Liver (tissue), 9 donors: ENCODE measurements around the gene CHMP1B. TPM values are rescaled to one million over a fixed set of nuclear protein-coding genes. Genes with fewer than 3 reads are reported as not detected.

Source experiments
- DNase-seq: peaks from one replicate; pipeline ENCODE4 v3.0.0-alpha.2; 2017; ENCODE audit warnings: low spot score
- H3K27ac ChIP-seq, 2 donors: one replicate each; pipeline ENCODE4 v1.7.0; 2013; ENCODE audit warnings: inconsistent platforms in 2 of 2, low read length in 2 of 2, control low read depth in 1 of 2, low read depth in 1 of 2, mild to moderate bottlenecking in 1 of 2
- H3K27me3 ChIP-seq, 4 donors: one replicate each; pipeline versions ENCODE4 v1.6.1 to v1.7.0; 2013; ENCODE audit warnings: low read length in 3 of 4, inconsistent platforms in 1 of 4, mild to moderate bottlenecking in 1 of 4, moderate library complexity in 1 of 4; ENCODE audit not compliant: control insufficient read depth in 4 of 4, insufficient read depth in 4 of 4
- H3K36me3 ChIP-seq, 4 donors: one replicate each; pipeline versions ENCODE4 v1.6.1 to v1.7.0; 2013; ENCODE audit warnings: low read length in 3 of 4, mild to moderate bottlenecking in 3 of 4, low read depth in 1 of 4, moderate library complexity in 1 of 4; ENCODE audit not compliant: control insufficient read depth in 4 of 4, insufficient read depth in 3 of 4
- H3K4me1 ChIP-seq, 4 donors: one replicate each; pipeline versions ENCODE4 v1.6.1 to v1.7.0; 2013; ENCODE audit warnings: low read length in 3 of 4, mild to moderate bottlenecking in 3 of 4, moderate library complexity in 1 of 4; ENCODE audit not compliant: control insufficient read depth in 4 of 4, insufficient read depth in 4 of 4
- H3K4me3 ChIP-seq, 3 donors: one replicate each; pipeline versions ENCODE4 v1.6.1 to v1.7.0; 2013; ENCODE audit warnings: low read length in 3 of 3, control low read depth in 1 of 3, low read depth in 1 of 3, mild to moderate bottlenecking in 1 of 3
- H3K9ac ChIP-seq, 2 donors: one replicate each; pipeline ENCODE4 v1.7.0; 2013; ENCODE audit warnings: low read length in 2 of 2, mild to moderate bottlenecking in 2 of 2, moderate library complexity in 2 of 2, control low read depth in 1 of 2, low read depth in 1 of 2
- H3K9me3 ChIP-seq, 4 donors: one replicate each; pipeline versions ENCODE4 v1.6.1 to v1.7.0; 2013; ENCODE audit warnings: low read length in 3 of 4; ENCODE audit not compliant: control insufficient read depth in 4 of 4
- EGR1 ChIP-seq, 2 donors: IDR thresholded peaks; 2 replicates each; pipeline ENCODE4 v1.6.1; 2016 to 2018; ENCODE audit warnings: antibody characterized with exemption in 2 of 2, low read depth in 2 of 2
- FOXA1 ChIP-seq: IDR thresholded peaks from 2 replicates; pipeline ENCODE4 v1.6.1; 2016; ENCODE audit warnings: antibody characterized with exemption
- FOXA2 ChIP-seq: IDR thresholded peaks from 2 replicates; pipeline ENCODE4 v1.6.1; 2016; ENCODE audit warnings: antibody characterized with exemption
- HNF4A ChIP-seq, 2 donors: conservative IDR thresholded peaks; 2 replicates each; pipeline ENCODE4 v1.6.1; 2016; ENCODE audit warnings: antibody characterized with exemption in 2 of 2, mild to moderate bottlenecking in 2 of 2
- HNF4G ChIP-seq: IDR thresholded peaks from 2 replicates; pipeline ENCODE4 v1.6.1; 2016; ENCODE audit warnings: antibody characterized with exemption
- JUND ChIP-seq, 2 donors: IDR thresholded peaks; 2 replicates each; pipeline ENCODE4 v1.6.1; 2016; ENCODE audit warnings: antibody characterized with exemption in 2 of 2
- NR2F2 ChIP-seq: IDR thresholded peaks from 2 replicates; pipeline ENCODE4 v1.6.1; 2016; ENCODE audit warnings: antibody characterized with exemption
- RXRA ChIP-seq, 2 donors: IDR thresholded peaks; 2 replicates each; pipeline ENCODE4 v1.6.1; 2017 to 2018; ENCODE audit warnings: antibody characterized with exemption in 2 of 2, mild to moderate bottlenecking in 1 of 2
- SP1 ChIP-seq: IDR thresholded peaks from 2 replicates; pipeline ENCODE4 v1.6.1; 2018; ENCODE audit warnings: antibody characterized with exemption, mild to moderate bottlenecking
- TAF1 ChIP-seq: conservative IDR thresholded peaks from 2 replicates; pipeline ENCODE4 v1.6.1; 2016; ENCODE audit warnings: antibody characterized with exemption, mild to moderate bottlenecking
- YY1 ChIP-seq: IDR thresholded peaks from 2 replicates; pipeline ENCODE4 v1.6.1; 2016; ENCODE audit warnings: antibody characterized with exemption, mild to moderate bottlenecking
- WGBS: extraction: QIAGEN DNeasy Blood & Tissue Kit; methylation state at CpG from one replicate; pipeline ENCODE4 v1.1.7; 2013; 5-methylcytosine and 5-hydroxymethylcytosine counted together
- polyA plus RNA-seq, 2 donors: library from polyadenylated mRNA; stranded (reverse) in 1 of 2; unstranded in 1 of 2; fragments of 200-250 nt in 1 of 2; fragments of >200 nt in 1 of 2; fragmentation: Nextera tagmentation in 1 of 2; extraction: Ambion mirVana in 1 of 2; gene quantifications; one replicate each; pipeline versions ENCODE4 v1.2.1 to v1.2.3, GENCODE V29; 2013 to 2015
- total RNA-seq, 2 donors: library from RNA; depleted of rRNA; stranded (reverse); fragments of >200 nt; gene quantifications; one replicate each; pipeline ENCODE4 v1.2.3, GENCODE V29; 2014
- TF ChIP-seq, protein P1 (sequence below): fragments of 150-350 bp; IDR thresholded peaks from 2 replicates; pipeline ENCODE4 v1.5.1; 2017; ENCODE audit warnings: improper control_type of control experiment, low read depth, low read length; ENCODE audit not compliant: missing input control
- TF ChIP-seq, protein P2 (sequence below): IDR thresholded peaks from 2 replicates; pipeline ENCODE4 v1.6.1; 2016; ENCODE audit warnings: antibody characterized with exemption
- TF ChIP-seq, protein P3 (sequence below): IDR thresholded peaks from 2 replicates; pipeline ENCODE4 v1.6.1; 2016; ENCODE audit warnings: antibody characterized with exemption, mild to moderate bottlenecking
- TF ChIP-seq, protein P4 (sequence below): IDR thresholded peaks from 2 replicates; pipeline ENCODE4 v1.6.1; 2016; ENCODE audit warnings: antibody characterized with exemption
- TF ChIP-seq, protein P5 (sequence below): IDR thresholded peaks from 2 replicates; pipeline ENCODE4 v1.6.1; 2016; ENCODE audit warnings: antibody characterized with exemption
- donor health status: healthy.
- donor health status: healthy.
- donor health status: healthy.
- donor health status: healthy.
- donor health status: healthy.

CHMP1B gene
- total and polyA plus RNA-seq, 4 donors: 13.6 to 23.6 (median 19.1) TPM

DNA sequence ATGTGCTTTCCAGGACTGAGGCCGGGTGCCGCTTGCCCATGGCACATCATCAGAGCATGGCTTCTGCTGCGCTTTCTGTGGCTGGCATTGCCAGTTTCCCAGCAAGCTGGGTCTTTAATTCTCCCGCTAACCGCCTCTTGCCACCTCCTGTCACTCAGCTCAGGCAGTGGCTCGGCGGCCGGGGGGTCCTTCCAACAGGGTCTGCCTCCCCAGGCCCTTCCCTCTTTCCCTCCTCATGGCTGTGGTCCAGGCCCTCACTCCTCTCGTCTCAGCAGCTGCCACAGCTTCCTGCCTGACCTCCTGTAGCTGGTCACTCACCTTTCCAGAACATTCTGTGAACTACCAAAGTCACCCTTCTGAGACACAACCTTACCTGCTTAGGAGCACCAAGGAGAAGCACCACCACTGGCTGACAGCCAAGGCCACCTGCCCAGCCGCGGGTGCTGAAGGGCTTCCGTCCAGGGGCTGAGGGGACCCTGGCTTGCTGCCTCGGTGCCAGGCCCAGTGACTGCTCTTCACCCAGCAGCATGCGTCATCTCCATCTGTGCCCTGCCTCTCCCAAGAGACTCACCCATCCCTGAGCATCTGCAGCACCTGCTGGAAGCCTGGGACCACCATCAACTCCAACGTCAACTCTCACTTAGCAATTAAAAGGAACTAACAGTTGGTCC is 22.6 kb downstream of the CHMP1B start:
- no peaks in the 10 kb centered on the region for H3K36me3 ChIP-seq
- H3K9ac ChIP-seq: no peak overlapping the region
- no peak for DNase-seq
- no peak overlapping the region for H3K27ac ChIP-seq
- H3K4me3 ChIP-seq: no peak overlapping the region
- no peaks in the 10 kb centered on the region for H3K9me3 ChIP-seq
- TF ChIP-seq, protein P1, sequence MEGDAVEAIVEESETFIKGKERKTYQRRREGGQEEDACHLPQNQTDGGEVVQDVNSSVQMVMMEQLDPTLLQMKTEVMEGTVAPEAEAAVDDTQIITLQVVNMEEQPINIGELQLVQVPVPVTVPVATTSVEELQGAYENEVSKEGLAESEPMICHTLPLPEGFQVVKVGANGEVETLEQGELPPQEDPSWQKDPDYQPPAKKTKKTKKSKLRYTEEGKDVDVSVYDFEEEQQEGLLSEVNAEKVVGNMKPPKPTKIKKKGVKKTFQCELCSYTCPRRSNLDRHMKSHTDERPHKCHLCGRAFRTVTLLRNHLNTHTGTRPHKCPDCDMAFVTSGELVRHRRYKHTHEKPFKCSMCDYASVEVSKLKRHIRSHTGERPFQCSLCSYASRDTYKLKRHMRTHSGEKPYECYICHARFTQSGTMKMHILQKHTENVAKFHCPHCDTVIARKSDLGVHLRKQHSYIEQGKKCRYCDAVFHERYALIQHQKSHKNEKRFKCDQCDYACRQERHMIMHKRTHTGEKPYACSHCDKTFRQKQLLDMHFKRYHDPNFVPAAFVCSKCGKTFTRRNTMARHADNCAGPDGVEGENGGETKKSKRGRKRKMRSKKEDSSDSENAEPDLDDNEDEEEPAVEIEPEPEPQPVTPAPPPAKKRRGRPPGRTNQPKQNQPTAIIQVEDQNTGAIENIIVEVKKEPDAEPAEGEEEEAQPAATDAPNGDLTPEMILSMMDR: no peak
- TF ChIP-seq, protein P2, sequence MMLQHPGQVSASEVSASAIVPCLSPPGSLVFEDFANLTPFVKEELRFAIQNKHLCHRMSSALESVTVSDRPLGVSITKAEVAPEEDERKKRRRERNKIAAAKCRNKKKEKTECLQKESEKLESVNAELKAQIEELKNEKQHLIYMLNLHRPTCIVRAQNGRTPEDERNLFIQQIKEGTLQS: no peak
- no peak for TF ChIP-seq EGR1 (IDR thresholded peaks at IDR 0.05; ENCODE audit: low read depth in 2 of 2)
- no peak for TF ChIP-seq FOXA2
- no peak for TF ChIP-seq TAF1
- no peak for TF ChIP-seq HNF4G
- TF ChIP-seq, protein P3, sequence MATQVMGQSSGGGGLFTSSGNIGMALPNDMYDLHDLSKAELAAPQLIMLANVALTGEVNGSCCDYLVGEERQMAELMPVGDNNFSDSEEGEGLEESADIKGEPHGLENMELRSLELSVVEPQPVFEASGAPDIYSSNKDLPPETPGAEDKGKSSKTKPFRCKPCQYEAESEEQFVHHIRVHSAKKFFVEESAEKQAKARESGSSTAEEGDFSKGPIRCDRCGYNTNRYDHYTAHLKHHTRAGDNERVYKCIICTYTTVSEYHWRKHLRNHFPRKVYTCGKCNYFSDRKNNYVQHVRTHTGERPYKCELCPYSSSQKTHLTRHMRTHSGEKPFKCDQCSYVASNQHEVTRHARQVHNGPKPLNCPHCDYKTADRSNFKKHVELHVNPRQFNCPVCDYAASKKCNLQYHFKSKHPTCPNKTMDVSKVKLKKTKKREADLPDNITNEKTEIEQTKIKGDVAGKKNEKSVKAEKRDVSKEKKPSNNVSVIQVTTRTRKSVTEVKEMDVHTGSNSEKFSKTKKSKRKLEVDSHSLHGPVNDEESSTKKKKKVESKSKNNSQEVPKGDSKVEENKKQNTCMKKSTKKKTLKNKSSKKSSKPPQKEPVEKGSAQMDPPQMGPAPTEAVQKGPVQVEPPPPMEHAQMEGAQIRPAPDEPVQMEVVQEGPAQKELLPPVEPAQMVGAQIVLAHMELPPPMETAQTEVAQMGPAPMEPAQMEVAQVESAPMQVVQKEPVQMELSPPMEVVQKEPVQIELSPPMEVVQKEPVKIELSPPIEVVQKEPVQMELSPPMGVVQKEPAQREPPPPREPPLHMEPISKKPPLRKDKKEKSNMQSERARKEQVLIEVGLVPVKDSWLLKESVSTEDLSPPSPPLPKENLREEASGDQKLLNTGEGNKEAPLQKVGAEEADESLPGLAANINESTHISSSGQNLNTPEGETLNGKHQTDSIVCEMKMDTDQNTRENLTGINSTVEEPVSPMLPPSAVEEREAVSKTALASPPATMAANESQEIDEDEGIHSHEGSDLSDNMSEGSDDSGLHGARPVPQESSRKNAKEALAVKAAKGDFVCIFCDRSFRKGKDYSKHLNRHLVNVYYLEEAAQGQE: no peak
- TF ChIP-seq FOXA1: no peak
- TF ChIP-seq SP1: no peak
- TF ChIP-seq JUND (IDR thresholded peaks at IDR 0.05): no peak
- TF ChIP-seq, protein P4, sequence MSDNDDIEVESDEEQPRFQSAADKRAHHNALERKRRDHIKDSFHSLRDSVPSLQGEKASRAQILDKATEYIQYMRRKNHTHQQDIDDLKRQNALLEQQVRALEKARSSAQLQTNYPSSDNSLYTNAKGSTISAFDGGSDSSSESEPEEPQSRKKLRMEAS: no peak
- 87% methylated on average over 15 of the region's 15 CpGs for WGBS
- no peaks in the 10 kb centered on the region for H3K27me3 ChIP-seq
- peaks cover 0 to 5% (median 0%) of the 10 kb centered on the region in 4 donors for H3K4me1 ChIP-seq

DNA sequence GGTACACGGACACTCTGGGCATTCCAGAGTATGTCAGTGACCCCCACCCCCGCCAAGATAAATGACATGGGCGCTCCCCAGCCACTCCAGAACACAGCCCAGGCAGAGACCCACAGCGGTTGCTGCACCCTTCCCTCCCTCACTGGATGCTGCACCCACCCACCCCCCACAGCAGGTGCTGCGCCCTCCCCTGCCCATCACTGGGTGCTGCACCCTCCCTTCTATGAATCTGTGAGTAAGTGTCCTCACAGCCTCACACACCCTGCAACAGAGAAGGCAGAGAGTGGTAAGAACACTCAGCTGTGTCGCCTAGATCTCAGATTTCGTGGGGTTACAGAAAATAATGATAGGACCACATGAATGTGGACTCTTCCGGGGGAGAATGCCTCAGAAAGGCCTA is 23.5 kb downstream of the CHMP1B start:
- Histone ChIP-seq H3K4me1 (peaks cover 0 to 5% (median 0%) of the 10 kb centered on the region in 4 donors), H3K9me3 (no peaks in the 10 kb centered on the region), H3K4me3 (no peak overlapping the region), H3K27me3 (no peaks in the 10 kb centered on the region), H3K9ac (no peak overlapping the region), H3K27ac (no peak overlapping the region), H3K36me3 (no peaks in the 10 kb centered on the region)
- WGBS: 90% methylated on average over 8 of the region's 8 CpGs
- DNase-seq: no peak
- no peak for TF ChIP-seq HNF4A (conservative IDR thresholded peaks at IDR 0.05)
- TF ChIP-seq, protein P4: no peak
- TF ChIP-seq, protein P5, sequence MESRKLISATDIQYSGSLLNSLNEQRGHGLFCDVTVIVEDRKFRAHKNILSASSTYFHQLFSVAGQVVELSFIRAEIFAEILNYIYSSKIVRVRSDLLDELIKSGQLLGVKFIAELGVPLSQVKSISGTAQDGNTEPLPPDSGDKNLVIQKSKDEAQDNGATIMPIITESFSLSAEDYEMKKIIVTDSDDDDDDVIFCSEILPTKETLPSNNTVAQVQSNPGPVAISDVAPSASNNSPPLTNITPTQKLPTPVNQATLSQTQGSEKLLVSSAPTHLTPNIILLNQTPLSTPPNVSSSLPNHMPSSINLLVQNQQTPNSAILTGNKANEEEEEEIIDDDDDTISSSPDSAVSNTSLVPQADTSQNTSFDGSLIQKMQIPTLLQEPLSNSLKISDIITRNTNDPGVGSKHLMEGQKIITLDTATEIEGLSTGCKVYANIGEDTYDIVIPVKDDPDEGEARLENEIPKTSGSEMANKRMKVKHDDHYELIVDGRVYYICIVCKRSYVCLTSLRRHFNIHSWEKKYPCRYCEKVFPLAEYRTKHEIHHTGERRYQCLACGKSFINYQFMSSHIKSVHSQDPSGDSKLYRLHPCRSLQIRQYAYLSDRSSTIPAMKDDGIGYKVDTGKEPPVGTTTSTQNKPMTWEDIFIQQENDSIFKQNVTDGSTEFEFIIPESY: no peak
- no peak for TF ChIP-seq YY1
- TF ChIP-seq SP1: no peak
- no peak for TF ChIP-seq FOXA2
- no peak for TF ChIP-seq TAF1
- TF ChIP-seq EGR1 (IDR thresholded peaks at IDR 0.05; ENCODE audit: low read depth in 2 of 2): no peak
- no peak for TF ChIP-seq HNF4G
- TF ChIP-seq, protein P1: no peak
- no peak for TF ChIP-seq RXRA (IDR thresholded peaks at IDR 0.05)
- TF ChIP-seq, protein P3: no peak
- TF ChIP-seq, protein P2: no peak
- no peak for TF ChIP-seq NR2F2
